Measurements from ENCODE around the gene ADAMTS2.

ADAMTS2 gene

GRCh38 chr5:179219661-179220620 lies 125.3 kb downstream of the ADAMTS2 start:
- no peak overlapping the region for H3K4me3 ChIP-seq (ENCODE audit: insufficient read depth in 1 of 2, low read depth in 1 of 2, low read length in 2 of 2)
- no peak for DNase-seq
- H3K27ac ChIP-seq (ENCODE audit: low read length, poor library complexity, severe bottlenecking) = no peak overlapping the region
- peak overlapping the region; percentile 13 for H2BK15ac ChIP-seq (ENCODE audit: low read depth, poor library complexity, severe bottlenecking)
- no peak overlapping the region for H3K23ac ChIP-seq (ENCODE audit: low read length in 2 of 2)
- WGBS = 93% methylated on average over 30 of the region's 30 CpGs
- H2BK5ac ChIP-seq (ENCODE audit: low read depth, low read length, poor library complexity, severe bottlenecking) = no peak overlapping the region
- H2AFZ ChIP-seq (ENCODE audit: low read depth, low read length) = no peak overlapping the region
- H2AK5ac ChIP-seq (ENCODE audit: low read length, severe bottlenecking) = no peak overlapping the region
- H4K8ac ChIP-seq (ENCODE audit: low read length) = no peak overlapping the region
- H3K9me3 ChIP-seq (ENCODE audit: control insufficient read depth, low read length) = no peaks in the 10 kb centered on the region
- no peak overlapping the region for H2BK120ac ChIP-seq (ENCODE audit: low read depth, low read length)
- no peak overlapping the region for H3K9ac ChIP-seq (ENCODE audit: low read length)
- H3K18ac ChIP-seq (ENCODE audit: low read depth in 1 of 2, low read length in 2 of 2) = no peak overlapping the region
- peak overlapping the region in 1 of 2 experiments; percentile 35 for H3K14ac ChIP-seq (ENCODE audit: low read length in 2 of 2)
- H3K4me2 ChIP-seq (ENCODE audit: low read length, poor library complexity, severe bottlenecking) = no peak overlapping the region
- H4K91ac ChIP-seq (ENCODE audit: low read length) = no peak overlapping the region
- H3K4ac ChIP-seq (ENCODE audit: low read depth in 1 of 2, low read length in 2 of 2) = no peak overlapping the region
- H3K79me1 ChIP-seq (replicated peaks; ENCODE audit: low read length, poor library complexity, severe bottlenecking) = no peaks in the 10 kb centered on the region
- H3K27me3 ChIP-seq (ENCODE audit: control insufficient read depth in 1 of 2, insufficient read depth in 1 of 2, low read length in 2 of 2) = no peaks in the 10 kb centered on the region
- no peaks in the 10 kb centered on the region for H3K4me1 ChIP-seq (ENCODE audit: control insufficient read depth, insufficient read depth, low read depth, low read length)
- no peak overlapping the region for H2BK12ac ChIP-seq (ENCODE audit: low read length in 2 of 2)
- H3K36me3 ChIP-seq (ENCODE audit: control insufficient read depth in 1 of 2, insufficient read depth in 2 of 2, low read depth in 1 of 2, low read length in 2 of 2) = peaks cover 0 to 23% of the 10 kb centered on the region in 2 experiments

- Histone ChIP-seq H2AK5ac (ENCODE audit: low read length, severe bottlenecking) (no peak overlapping the region), H2BK5ac (ENCODE audit: low read depth, low read length, poor library complexity, severe bottlenecking) (no peak overlapping the region), H3K27me3 (ENCODE audit: control insufficient read depth in 1 of 2, insufficient read depth in 1 of 2, low read length in 2 of 2) (no peaks in the 10 kb centered on the region), H3K14ac (ENCODE audit: low read length in 2 of 2) (peak overlapping the region in 1 of 2 experiments; percentile 66), H2AFZ (ENCODE audit: low read depth, low read length) (no peak overlapping the region), H4K8ac (ENCODE audit: low read length) (no peak overlapping the region), H3K18ac (ENCODE audit: low read depth in 1 of 2, low read length in 2 of 2) (no peak overlapping the region), H3K9me3 (ENCODE audit: control insufficient read depth, low read length) (no peaks in the 10 kb centered on the region), H3K9ac (ENCODE audit: low read length) (no peak overlapping the region), H2BK12ac (ENCODE audit: low read length in 2 of 2) (peak overlapping the region in 1 of 2 experiments; percentile 15), H3K36me3 (ENCODE audit: control insufficient read depth in 1 of 2, insufficient read depth in 2 of 2, low read depth in 1 of 2, low read length in 2 of 2) (peaks cover 0 to 15% of the 10 kb centered on the region in 2 experiments), H4K91ac (ENCODE audit: low read length) (no peak overlapping the region), H3K23ac (ENCODE audit: low read length in 2 of 2) (no peak overlapping the region), H3K4me1 (ENCODE audit: control insufficient read depth, insufficient read depth, low read depth, low read length) (no peaks in the 10 kb centered on the region), H3K79me1 (replicated peaks; ENCODE audit: low read length, poor library complexity, severe bottlenecking) (no peaks in the 10 kb centered on the region), H2BK15ac (ENCODE audit: low read depth, poor library complexity, severe bottlenecking) (no peak overlapping the region), H3K4me3 (ENCODE audit: insufficient read depth in 1 of 2, low read depth in 1 of 2, low read length in 2 of 2) (no peak overlapping the region), H2BK120ac (ENCODE audit: low read depth, low read length) (no peak overlapping the region), H3K4me2 (ENCODE audit: low read length, poor library complexity, severe bottlenecking) (no peak overlapping the region), H3K27ac (ENCODE audit: low read length, poor library complexity, severe bottlenecking) (no peak overlapping the region), H3K4ac (ENCODE audit: low read depth in 1 of 2, low read length in 2 of 2) (no peak overlapping the region)
- 87% methylated on average over 3 of the region's 4 CpGs for WGBS
- DNase-seq = no peak
Observed at GRCh38 chr5:179218943-179219330, 126.3 kb downstream of the ADAMTS2 start.

GRCh38 chr5:179217956-179218942 lies 127.0 kb downstream of the ADAMTS2 start:
- no peak for DNase-seq
- Histone ChIP-seq H3K14ac (ENCODE audit: low read length in 2 of 2) (peak overlapping the region in 1 of 2 experiments; percentile 45), H2BK5ac (ENCODE audit: low read depth, low read length, poor library complexity, severe bottlenecking) (no peak overlapping the region), H2BK15ac (ENCODE audit: low read depth, poor library complexity, severe bottlenecking) (no peak overlapping the region), H2BK120ac (ENCODE audit: low read depth, low read length) (no peak overlapping the region), H3K4ac (ENCODE audit: low read depth in 1 of 2, low read length in 2 of 2) (peak overlapping the region in 1 of 2 experiments; percentile 0), H3K18ac (ENCODE audit: low read depth in 1 of 2, low read length in 2 of 2) (peak overlapping the region in 1 of 2 experiments; percentile 58), H3K9ac (ENCODE audit: low read length) (no peak overlapping the region), H3K79me1 (replicated peaks; ENCODE audit: low read length, poor library complexity, severe bottlenecking) (no peaks in the 10 kb centered on the region), H2AFZ (ENCODE audit: low read depth, low read length) (no peak overlapping the region), H3K4me1 (ENCODE audit: control insufficient read depth, insufficient read depth, low read depth, low read length) (no peaks in the 10 kb centered on the region), H3K27ac (ENCODE audit: low read length, poor library complexity, severe bottlenecking) (no peak overlapping the region), H3K27me3 (ENCODE audit: control insufficient read depth in 1 of 2, insufficient read depth in 1 of 2, low read length in 2 of 2) (no peaks in the 10 kb centered on the region), H3K4me2 (ENCODE audit: low read length, poor library complexity, severe bottlenecking) (no peak overlapping the region), H3K36me3 (ENCODE audit: control insufficient read depth in 1 of 2, insufficient read depth in 2 of 2, low read depth in 1 of 2, low read length in 2 of 2) (peaks cover 0 to 9% of the 10 kb centered on the region in 2 experiments), H4K91ac (ENCODE audit: low read length) (no peak overlapping the region), H3K9me3 (ENCODE audit: control insufficient read depth, low read length) (no peaks in the 10 kb centered on the region), H4K8ac (ENCODE audit: low read length) (no peak overlapping the region), H2BK12ac (ENCODE audit: low read length in 2 of 2) (peak overlapping the region in 1 of 2 experiments; percentile 22), H3K4me3 (ENCODE audit: insufficient read depth in 1 of 2, low read depth in 1 of 2, low read length in 2 of 2) (no peak overlapping the region), H3K23ac (ENCODE audit: low read length in 2 of 2) (no peak overlapping the region), H2AK5ac (ENCODE audit: low read length, severe bottlenecking) (no peak overlapping the region)
- WGBS = 84% methylated on average over 15 of the region's 16 CpGs
